ENCODE measurements around the gene DOK7.

Gene DOK7

DNA sequence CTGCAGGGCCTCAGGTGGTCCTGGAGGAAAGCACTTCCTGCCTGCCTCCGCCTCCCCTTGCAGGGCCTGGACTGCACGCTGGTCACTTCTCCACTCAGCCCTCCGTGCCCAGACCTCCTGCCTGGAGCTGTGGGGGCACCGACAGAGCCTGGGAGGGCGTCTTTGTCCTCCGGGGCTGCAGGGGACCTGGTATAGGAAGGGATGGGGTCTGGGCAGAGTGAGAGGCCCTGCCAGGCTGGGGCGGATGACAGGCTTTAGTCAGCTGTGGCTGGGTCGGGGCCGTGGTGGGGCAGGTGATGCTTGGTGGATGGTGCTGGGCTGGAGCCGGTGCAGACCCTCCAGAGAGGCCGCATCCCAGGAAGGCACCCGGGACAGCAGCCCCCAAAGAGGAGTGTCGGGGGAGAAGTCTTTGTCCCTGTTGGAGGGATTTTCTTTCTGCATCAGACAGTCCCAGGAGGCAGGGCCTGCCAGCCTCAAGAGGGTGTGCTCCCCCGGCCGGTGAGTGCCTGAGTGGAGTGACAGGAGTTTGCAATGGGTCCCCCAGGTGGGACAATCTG is 1.3 kb downstream of the DOK7 start:
- TF ChIP-seq, protein P1, sequence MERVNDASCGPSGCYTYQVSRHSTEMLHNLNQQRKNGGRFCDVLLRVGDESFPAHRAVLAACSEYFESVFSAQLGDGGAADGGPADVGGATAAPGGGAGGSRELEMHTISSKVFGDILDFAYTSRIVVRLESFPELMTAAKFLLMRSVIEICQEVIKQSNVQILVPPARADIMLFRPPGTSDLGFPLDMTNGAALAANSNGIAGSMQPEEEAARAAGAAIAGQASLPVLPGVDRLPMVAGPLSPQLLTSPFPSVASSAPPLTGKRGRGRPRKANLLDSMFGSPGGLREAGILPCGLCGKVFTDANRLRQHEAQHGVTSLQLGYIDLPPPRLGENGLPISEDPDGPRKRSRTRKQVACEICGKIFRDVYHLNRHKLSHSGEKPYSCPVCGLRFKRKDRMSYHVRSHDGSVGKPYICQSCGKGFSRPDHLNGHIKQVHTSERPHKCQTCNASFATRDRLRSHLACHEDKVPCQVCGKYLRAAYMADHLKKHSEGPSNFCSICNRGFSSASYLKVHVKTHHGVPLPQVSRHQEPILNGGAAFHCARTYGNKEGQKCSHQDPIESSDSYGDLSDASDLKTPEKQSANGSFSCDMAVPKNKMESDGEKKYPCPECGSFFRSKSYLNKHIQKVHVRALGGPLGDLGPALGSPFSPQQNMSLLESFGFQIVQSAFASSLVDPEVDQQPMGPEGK (CRISPR knock-in tag; IDR thresholded peaks at IDR 0.05; ENCODE audit: borderline replicate concordance), result no peak
- TF ChIP-seq ESRRG (CRISPR knock-in tag; IDR thresholded peaks at IDR 0.05), result no peak
- TF ChIP-seq SNAI2 (CRISPR knock-in tag; IDR thresholded peaks at IDR 0.05), result no peak
- no peak for TF ChIP-seq ZC3H10 (CRISPR knock-in tag; IDR thresholded peaks at IDR 0.05)
- no peak for TF ChIP-seq TCF4 (CRISPR knock-in tag; IDR thresholded peaks at IDR 0.05; ENCODE audit: borderline replicate concordance)
- TF ChIP-seq CSRNP3 (CRISPR knock-in tag; IDR thresholded peaks at IDR 0.05), result no peak
- no peak for TF ChIP-seq ARNTL (CRISPR knock-in tag; IDR thresholded peaks at IDR 0.05; ENCODE audit: borderline replicate concordance, low read depth)
- TF ChIP-seq, protein P2, sequence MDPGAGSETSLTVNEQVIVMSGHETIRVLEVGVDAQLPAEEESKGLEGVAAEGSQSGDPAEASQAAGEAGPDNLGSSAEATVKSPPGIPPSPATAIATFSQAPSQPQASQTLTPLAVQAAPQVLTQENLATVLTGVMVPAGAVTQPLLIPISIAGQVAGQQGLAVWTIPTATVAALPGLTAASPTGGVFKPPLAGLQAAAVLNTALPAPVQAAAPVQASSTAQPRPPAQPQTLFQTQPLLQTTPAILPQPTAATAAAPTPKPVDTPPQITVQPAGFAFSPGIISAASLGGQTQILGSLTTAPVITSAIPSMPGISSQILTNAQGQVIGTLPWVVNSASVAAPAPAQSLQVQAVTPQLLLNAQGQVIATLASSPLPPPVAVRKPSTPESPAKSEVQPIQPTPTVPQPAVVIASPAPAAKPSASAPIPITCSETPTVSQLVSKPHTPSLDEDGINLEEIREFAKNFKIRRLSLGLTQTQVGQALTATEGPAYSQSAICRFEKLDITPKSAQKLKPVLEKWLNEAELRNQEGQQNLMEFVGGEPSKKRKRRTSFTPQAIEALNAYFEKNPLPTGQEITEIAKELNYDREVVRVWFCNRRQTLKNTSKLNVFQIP (CRISPR knock-in tag; IDR thresholded peaks at IDR 0.05; ENCODE audit: borderline replicate concordance, low read depth), result no peak
- TF ChIP-seq ZFP3 (CRISPR knock-in tag; IDR thresholded peaks at IDR 0.05), result no peak
- no peak for TF ChIP-seq RARB (CRISPR knock-in tag; IDR thresholded peaks at IDR 0.05)
- no peak for TF ChIP-seq OSR1 (CRISPR knock-in tag; IDR thresholded peaks at IDR 0.05)
- TF ChIP-seq TSHZ2 (CRISPR knock-in tag; IDR thresholded peaks at IDR 0.05), result no peak
- no peak for TF ChIP-seq PPARA (CRISPR knock-in tag; IDR thresholded peaks at IDR 0.05; ENCODE audit: borderline replicate concordance)
- no peak for TF ChIP-seq ZFP30 (CRISPR knock-in tag; IDR thresholded peaks at IDR 0.05)
- no peak for TF ChIP-seq ZNF8 (CRISPR knock-in tag; IDR thresholded peaks at IDR 0.05)
- ATAC-seq, result no peak; the same call in 2 of the 3 replicates

DNA sequence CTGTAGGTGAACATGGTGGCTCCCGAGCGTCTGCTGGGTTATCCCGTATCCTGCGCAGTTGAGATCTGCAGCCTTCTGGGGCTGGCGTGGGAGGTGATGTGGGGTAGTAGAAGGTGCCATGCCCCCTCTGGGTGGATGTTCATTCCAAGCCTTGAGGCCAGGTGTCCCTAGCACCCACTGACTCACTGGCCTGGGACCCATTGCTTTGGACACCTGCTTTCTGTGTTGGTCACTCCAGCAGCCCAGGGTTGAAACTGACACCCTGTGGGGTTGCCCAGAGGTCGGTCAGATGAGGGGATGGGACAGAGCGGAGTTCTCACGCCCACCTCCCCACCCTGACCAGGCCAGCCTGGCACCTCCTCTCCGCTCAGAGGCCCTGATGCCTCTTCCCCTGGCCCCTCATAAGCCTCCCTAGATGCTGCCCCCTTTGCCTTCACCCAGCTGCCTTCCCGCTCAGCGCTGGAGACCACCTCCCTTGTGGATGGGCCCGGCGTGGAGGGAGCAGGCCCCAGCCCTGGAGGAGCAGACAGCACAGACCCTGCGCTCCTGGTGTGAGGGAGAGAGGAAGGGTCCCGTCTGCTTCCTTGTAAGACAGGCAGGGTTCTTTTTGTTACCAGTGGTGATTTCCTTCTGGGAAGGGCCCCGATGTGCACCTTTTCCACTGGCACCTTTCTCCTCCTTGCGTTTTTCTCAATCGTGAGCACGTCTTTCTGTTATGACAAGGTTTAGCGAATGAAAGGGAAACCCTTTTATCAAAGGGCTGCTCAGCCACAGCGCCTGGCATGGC is 2.0 kb downstream of the DOK7 start:
- no peak for ATAC-seq
- TF ChIP-seq ZNF70 (CRISPR knock-in tag; IDR thresholded peaks at IDR 0.05) (no peak), ZC3H10 (CRISPR knock-in tag; IDR thresholded peaks at IDR 0.05) (no peak), PPARA (CRISPR knock-in tag; IDR thresholded peaks at IDR 0.05; ENCODE audit: borderline replicate concordance) (no peak), ARNTL (CRISPR knock-in tag; IDR thresholded peaks at IDR 0.05; ENCODE audit: borderline replicate concordance, low read depth) (no peak), ESRRG (CRISPR knock-in tag; IDR thresholded peaks at IDR 0.05) (no peak), ZFP30 (CRISPR knock-in tag; IDR thresholded peaks at IDR 0.05) (no peak), CSRNP3 (CRISPR knock-in tag; IDR thresholded peaks at IDR 0.05) (no peak), ZNF565 (CRISPR knock-in tag; conservative IDR thresholded peaks at IDR 0.05; ENCODE audit: low read depth) (no peak), TSHZ2 (CRISPR knock-in tag; IDR thresholded peaks at IDR 0.05) (no peak), CSDC2 (CRISPR knock-in tag; IDR thresholded peaks at IDR 0.05) (no peak), ZNF8 (CRISPR knock-in tag; IDR thresholded peaks at IDR 0.05) (no peak), OSR1 (CRISPR knock-in tag; IDR thresholded peaks at IDR 0.05) (no peak), BACH2 (CRISPR knock-in tag; IDR thresholded peaks at IDR 0.05; ENCODE audit: borderline replicate concordance) (no peak)
- TF ChIP-seq, protein P2 (CRISPR knock-in tag; IDR thresholded peaks at IDR 0.05; ENCODE audit: borderline replicate concordance, low read depth), result no peak
